Measurements from ENCODE around the gene GADL1.
A peak's percentile ranks its signal among the peaks of the same experiment; 100 is the strongest.

GADL1 gene

DNA sequence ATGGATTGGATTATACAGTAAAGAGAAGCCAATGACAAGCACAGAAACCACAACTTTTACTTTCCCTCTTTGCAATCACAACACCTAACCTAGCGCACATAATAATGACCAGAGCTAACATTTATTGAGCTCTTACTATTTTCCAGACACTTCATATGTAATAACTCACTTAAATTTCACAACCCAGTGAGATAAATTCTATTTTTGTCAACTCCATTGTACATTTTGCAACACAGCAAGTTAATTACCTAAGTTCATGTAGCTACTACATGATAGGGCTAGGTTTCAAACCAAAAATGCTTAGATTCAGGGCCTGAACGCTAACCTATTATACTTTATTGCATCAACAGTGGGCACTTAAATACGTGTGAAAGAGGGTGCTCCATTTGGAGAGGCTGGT, 89.5 kb downstream of the GADL1 start:
- no peak for DNase-seq

DNA sequence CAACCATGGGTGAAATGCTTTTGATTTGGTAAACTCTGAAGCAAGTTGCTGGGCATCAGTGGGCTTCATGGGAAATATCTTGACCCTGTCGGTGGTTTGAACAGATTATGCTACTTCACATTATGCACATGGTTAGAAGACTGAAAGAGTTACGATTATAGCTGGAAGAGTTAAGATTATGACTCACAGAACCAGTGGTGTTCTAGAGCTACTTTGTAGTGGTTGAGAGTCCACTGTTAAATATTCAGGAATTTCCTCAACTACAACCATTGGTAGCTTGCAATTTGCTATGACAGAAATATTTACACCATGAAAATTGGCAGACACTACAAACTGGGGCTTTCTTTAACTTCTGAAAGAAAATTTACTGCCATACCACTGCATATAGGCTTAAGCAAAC, 99.3 kb downstream of the GADL1 start:
- DNase-seq: no peak

DNA sequence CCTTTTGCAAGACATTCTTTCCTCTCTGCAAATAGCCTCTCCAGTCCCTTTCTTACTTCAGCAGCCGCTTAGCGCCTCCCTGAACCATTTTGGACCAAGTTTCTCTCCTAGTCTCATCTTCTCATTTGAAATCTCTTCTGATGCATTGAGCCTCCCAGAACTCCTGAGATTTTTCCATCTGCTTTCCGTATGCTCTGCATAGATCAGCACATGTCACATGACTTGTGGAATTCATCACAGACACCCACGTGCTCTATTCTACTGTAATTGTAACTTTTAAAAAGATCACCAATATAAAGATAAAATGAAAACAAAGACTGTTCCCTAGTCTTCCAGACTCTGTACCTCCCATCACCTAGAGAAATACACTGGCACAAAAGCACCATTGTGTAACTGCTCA, 100.7 kb downstream of the GADL1 start:
- DNase-seq: no peak

DNA sequence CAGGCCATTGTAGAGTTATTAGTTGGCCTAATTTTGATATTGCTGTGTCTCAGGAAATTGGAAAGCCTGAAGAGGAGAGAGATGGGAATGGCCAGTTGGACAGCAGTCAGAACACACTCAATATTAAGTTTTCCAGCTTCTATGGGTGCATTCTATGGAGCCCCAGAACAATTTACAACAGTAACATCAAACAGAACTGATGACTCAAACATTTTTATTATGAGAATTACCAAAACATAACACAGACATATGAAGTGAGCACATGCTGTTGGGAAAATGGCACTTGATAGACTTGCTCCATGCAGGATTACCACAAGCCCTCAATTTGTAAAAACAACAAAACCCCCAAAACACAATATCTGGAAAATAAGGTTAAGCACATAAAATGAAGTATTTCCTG, 104.3 kb downstream of the GADL1 start:
- DNase-seq: no peak

DNA sequence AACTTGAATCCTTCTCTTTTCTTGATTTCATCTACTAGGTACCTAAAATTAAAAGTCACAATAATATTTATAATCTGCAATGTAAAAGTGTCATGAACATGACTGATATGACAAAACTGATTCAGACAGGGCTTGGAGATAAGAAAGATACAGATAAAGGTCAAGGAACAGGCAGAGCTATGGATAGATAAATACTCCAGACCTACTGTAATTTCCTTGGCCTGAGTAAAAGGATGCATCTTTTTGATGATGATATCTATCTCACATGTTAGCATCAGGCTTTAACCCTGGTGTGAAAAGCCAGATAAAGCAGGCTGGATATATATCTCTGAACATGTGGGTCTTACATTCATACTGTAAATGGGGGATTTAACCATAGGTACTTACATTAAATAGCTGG, 108.1 kb downstream of the GADL1 start:
- DNase-seq: no peak

DNA sequence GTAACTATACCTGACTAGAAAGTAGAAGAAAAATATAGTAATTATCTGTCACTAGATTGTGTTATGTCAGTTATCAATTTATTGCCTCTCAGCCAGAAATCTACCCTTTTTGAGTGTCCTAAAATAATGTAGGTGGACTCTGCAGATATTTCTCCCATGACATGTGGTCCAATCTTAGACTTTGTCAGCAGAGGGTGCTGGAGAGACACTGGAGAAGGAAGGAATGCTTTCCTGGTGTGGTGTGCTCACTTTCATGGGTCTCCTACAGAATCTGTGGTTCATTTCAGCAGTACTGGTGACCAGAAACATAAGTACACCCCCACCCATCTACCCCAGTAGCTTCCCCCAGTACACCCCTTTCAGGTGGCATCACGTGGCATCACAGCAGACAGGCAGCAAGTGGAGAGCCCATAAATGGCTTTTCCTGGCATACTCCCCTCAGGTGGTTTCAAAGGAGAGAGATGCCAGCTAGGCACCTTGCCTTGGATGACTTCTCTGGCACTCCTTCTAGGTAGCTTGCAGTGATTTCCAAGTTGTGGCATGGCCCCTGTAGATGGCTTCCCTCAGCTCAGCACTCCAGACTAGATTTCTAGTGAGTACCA, 114.7 kb downstream of the GADL1 start:
- no peak for DNase-seq

DNA sequence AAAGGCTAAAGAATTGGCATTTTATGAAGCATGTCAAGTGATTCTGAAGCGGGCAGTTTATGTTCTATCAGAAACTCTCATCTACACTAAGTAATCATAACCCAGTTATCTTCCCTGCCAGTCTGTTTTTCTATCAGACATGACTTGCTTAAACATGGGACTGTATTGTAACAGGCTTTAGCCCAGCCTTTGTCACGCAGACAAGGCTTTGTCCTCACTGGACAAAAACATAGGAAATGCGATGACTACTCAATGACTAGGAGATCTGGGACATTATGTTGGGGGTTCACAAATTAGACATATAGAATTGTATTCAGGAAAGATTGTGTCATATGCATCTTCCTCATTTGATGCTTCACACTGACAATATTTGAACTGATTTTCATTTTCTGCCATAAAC, 115.5 kb downstream of the GADL1 start:
- no peak for DNase-seq

DNA sequence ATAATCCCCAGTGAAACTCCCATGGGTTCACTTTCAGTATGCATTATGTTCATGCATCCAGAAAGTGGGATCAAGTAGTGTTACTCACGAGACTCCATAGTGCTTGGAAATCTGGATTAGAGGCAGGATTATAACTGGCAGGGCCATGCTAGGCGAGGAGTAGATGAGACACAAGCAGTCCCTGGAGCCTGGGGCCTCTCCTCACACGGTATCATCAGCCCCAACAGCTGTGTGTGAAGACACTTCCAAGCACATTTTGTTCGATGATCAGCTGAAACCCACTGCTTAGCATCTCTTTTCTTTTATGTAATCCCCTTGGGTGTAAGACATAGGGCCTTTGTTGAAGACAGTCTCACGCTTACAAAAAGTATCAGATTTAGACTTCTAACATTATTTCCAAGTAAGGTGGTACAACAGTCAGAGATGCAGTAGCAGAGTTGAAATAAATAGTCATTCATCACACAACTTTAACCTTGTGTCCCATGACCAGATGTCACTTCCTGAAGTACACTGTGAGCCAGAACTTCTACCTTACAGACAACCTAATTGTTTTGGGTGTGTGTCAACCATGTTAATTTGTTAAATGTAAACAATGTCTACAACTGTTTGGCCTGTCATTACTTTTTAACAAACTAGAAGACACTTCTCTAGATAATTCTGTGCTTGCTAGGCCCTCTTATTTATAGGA, 116.9 kb downstream of the GADL1 start:
- no peak for DNase-seq

DNA sequence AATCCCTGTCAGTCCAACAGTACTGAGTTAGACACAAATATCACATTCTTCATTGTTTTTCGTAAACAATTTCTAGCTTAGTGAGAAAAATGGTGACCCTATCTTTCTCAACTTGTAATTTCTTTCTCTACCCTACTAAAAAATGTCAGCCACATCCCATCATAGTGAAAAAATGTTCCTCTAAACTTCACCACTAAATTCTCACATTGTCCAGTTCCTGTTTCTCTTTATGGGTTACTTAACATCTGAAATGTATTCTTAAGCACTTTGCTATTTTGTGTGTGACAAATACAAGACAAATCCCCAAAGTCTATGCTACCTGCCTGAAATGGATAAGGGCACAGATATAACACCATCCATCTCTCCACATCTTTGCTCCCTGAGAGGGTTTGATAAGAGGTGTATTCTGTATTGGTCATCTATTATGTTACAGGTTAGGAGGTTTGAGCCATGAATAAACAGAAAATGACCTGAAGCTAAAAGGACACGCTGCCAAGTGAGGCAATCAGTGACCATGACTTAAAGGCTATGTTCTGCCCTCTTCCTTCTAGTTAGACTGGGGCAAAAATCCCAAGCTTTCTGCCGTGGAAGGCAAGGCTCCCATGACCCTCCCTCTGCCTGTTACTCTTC, 118.2 kb downstream of the GADL1 start:
- DNase-seq: no peak

DNA sequence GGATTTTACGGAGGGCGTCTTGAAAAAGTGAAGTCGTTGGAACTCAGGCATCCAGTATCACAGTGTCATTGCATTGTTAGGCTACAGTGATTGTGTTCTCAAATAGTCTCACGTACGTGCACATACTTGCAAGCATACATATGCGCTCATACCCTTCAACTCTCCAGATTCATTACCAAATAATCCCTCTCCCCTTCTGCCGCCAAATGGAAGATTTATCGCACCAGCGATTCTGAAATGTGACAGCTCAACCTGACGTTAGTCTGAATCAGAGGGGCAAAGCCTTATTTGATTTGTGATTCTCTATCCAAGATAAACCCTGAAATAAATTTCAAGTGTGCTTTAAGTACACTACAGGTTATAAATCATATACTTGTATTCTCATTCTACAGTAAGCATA, 119.4 kb downstream of the GADL1 start:
- no peak for DNase-seq

DNA sequence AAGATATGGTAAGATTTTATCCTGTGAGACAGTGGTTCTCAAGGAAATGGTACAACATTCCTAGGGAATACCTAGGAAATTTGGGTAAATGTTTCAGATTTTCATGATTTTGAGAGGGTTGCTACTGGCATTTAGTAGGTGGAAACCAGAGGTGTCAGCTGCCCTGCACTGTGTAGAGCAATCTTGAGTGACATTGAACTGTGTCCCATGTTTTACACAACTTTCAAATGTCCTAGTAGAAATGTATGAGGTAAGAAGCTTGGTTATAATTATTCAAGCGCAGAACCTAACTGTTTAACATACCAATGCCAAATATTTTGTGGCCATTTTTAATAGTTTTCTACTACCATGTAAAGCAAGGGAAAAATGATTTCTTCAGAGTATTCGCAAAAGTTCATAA, 120.4 kb downstream of the GADL1 start:
- DNase-seq: no peak

DNA sequence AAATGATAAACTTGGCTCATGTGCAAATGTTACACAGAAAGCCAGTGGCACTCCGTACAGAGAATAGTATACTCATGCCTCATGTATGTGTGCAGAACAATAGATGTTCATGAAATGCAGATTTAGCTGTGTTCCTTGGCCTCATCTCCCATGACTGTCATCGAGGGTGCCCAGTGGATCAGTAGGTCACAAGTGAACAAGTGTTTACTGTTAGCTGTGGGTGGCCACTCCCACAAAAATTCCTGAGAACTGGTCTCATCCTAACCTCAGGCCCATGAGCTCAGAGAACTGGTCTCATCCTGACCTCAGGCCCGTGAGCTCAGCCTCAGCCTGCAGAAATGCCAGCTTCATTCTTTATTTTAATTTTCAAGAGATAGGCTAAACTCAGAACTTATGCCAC, 124.1 kb downstream of the GADL1 start:
- DNase-seq: no peak

DNA sequence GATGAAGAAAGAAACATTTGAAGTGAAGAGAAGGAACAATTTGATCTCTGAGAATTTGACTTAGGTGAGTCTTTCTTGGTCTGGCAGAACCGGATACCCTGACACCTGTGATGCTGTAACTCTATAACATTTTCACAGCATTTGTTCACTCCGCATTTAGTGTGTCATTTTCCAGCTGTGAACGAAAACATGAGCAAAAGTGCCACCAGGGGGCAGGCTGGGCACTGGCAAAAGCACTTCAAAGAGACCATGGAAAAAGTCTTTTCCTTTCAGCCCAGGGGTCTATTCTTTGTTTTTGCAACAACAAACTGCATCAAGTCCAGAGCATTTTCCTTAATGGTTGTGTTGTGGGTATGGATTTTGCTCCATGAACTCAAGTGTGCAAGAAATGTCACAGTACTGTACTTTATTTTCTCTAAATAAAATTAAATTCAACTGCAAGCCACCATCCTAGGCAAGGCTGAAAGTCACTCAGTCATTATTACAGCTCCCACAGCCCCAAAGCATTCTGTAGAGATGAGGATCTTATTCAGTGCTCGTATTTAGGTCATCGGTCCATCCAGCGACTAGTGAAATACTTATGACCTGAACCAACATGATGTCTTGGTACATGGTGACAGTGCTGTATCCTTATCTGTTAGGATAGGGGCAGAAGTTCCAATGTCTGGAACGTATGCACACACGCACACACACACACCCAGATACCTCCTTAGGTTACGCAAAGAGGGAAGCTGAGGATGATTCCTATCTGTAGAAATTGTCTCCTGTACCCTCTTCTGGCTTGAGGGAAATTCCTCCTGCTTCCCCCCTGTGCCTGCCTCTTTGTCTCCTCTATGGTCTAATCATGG, 125.5 kb downstream of the GADL1 start:
- DNase-seq: peak; percentile 40

DNA sequence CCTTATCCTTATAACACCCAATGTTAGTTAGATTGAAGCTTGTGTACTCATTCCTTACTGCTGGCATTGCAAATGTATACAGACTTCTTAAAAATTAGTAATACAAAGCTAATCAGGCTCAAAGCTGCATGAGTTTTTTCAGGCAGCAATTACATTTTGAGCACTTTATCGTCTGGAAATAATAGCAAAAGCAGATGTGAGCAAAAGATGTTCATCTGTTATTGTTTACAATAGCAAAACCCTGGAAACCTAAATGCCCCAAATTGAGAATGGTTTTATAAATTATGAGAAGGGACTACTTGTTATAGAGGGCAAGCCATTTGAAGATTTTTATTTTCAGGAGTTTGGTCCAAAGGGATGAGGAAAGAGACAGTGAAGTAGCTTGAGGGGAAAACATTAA, 126.4 kb downstream of the GADL1 start:
- DNase-seq: no peak

DNA sequence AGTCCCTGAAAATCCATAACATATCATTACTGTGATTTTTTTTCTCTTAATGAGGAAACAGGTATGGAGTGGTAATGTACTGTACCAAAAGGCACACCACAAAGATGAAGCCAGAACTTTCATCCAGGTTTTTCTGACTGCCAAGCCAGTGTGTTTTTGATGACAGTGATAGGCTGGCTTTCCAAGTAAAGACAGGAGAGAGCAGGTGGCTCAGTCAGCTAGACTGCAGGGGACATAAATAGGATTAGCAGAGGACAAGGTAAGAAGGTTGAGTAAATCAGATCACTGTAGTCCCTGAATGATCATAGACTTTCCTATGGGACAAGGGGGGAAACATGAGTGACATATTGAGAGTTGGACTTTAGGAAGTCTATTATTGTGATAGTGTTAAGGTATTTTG, 127.9 kb downstream of the GADL1 start:
- no peak for DNase-seq

DNA sequence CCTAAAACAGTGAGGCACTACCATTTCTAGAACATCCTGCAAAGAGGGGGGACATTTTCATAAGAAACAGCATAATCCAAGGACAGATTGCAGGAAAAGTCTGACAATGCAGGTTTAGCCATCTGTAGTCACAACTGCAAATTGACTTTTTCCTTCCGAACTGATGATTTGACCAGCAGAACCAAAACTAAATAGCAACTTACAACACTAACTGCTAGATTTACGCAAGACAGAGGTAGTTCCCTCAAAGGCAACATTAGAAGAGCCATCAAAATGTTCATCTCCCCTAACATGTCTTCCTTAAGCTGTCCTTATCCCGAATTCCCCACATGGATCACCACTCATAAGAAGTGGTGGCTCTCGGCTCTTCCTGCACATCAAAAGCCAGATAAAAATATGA, 129.6 kb downstream of the GADL1 start:
- no peak for DNase-seq

DNA sequence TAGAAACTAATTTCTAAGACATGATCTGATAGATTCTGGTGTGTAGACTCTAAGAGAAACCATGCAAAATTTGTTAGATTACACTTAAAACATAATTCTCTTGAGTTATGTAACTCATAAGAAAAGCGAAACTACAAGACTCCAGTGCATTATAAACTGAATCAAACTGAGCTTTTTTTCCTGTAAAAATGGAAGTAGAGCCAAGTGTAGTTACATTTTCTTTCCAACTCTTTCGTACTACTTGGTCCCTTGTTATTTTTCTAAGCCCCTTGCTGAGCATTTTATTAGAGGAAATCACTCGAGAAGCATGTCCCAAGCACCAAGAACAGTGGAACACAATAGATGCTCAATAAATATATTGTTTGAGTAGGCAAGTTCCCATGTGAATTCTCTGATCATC, 130.2 kb downstream of the GADL1 start:
- no peak for DNase-seq

DNA sequence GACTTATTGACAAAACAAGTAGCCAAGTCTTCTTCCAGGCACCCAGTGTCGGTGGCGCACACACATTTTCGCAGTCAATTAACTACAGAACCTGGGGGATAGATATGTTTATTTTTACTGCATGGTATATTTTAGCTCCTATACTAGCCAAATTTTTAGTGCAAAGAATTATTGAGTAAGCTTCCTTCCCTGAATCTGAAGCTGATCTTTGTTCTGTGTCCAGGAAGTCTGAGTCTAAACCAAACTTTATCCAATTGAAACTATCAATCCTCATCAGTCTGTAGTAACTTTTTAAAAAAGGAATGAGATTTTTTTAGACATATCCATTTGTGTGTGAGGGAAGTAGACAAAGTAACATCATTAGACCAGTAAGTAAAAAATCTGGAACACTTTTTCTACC, 133.1 kb downstream of the GADL1 start:
- DNase-seq: no peak

DNA sequence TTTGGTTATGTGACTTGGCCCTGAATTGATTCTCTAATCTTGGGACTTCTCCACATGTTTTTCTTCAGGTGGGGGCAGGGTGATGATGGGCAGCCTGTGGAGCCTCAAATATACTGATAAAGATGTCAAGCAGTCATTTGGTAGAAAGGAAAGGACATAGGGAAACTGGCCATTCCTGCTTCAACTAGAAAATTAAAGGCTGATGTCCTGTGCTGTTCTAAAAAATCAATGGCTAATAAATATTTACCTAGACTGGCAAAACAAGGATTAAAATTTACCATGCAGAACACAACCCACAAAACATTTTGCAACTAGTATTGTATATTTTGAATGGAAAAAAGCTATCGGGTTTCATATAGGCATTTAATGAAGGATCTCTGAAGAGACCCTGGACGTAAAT, 133.7 kb downstream of the GADL1 start:
- DNase-seq: no peak

DNA sequence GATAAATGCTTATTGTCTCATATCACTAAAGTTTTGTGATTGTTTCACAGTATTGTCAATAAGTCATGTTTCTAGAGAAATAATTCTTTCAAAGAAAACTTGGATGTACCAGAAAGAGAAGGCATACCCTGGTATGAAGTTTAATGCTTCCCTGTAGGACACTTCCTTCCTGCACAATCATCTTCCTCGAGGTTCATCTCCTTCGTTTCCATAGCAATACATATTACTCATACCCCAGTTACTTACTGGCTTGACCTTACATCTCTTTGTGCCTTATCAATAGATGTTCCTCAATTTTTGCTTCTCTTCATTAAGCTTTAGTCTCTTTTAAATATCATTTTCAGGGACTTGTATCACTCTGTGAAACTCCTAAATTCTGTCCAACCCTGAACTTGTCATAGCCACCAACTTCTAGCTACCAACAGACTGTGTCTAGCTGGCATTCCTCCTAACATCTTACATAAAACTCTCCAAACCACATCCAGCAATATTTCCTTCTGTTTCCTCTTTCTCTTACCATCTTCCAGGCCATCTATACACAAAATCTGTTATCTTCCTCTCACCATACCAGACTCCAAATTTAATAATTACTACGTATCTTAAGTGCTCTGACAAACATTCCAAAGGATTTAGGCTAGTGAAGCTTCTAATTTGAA, 134.3 kb downstream of the GADL1 start:
- no peak for DNase-seq

DNA sequence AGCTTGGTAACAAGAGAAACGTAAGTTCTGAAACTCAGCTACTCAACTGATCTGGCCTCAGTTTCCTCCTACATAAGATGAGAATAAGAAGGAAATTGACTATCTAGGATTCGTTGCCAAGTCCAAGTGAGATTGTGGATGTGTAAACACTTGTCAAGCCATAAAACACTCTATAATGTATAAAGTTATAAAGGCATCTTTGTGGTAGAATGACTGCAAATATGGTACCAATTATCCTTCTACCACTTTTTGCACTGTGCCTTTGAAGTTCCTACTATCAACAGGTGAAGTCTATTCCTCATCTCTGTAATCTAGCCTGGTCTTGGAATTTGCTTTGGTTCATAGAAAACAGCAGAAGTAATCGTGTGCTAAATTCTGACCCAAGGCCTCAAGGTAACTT, 138.2 kb downstream of the GADL1 start:
- DNase-seq: no peak

DNA sequence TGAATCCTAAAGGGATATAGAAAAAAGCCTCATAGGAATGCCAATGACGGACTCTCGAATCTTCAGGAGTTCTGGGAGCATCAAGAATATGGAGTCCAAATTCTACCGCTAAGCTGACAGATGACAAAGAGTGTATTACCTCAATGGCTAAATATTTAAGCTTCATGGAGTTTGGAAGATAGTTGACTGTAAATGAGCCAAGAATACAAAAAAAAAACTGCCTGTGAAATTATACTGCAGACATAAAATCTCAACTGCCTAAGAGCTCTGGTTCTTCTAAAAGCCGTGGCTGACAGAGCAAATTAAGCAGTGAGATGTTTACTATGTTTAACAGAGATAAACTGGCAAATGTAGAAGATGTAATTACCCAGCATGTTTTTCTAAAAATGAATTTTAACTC, 140.0 kb downstream of the GADL1 start:
- no peak for DNase-seq

DNA sequence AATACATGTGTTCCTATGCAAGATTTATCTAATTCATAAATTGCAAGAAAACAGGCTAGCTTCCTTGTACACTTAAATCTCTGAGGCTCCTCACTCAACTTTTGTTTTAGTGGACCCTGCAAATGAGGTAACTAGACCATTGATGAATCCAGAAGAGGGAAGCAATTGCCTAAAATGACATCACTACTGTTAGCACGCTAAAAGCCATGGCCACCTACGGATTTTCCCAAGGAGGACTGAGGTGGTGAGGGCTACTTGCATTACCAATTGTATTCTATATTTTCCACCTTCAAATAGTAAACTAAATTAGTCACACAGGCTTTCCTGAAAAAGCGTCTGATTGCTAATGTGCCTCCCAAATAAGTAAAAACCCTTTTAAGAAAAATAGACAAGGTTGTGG, 140.7 kb downstream of the GADL1 start:
- no peak for DNase-seq
